H9 (cell line): ENCODE measurements around the gene CD300LD. TPM values are rescaled to one million over a fixed set of nuclear protein-coding genes. Genes with fewer than 3 reads are reported as not detected.

ENCODE experiments used
- DNase-seq: peaks from one replicate; pipeline ENCODE4 v3.0.0-alpha.2; 2017
- H2AFZ ChIP-seq: one replicate; pipeline ENCODE4 v1.6.1; 2013; ENCODE audit warnings: mild to moderate bottlenecking, low read length, control low read depth, moderate library complexity
- H2AK5ac ChIP-seq: 2 replicates; pipeline ENCODE4 v1.6.1; 2013; ENCODE audit warnings: low read length, control low read depth, mixed read lengths; ENCODE audit not compliant: insufficient read length
- H2BK120ac ChIP-seq: one replicate; pipeline ENCODE4 v1.6.1; 2013; ENCODE audit warnings: low read depth, mild to moderate bottlenecking, low read length, control low read depth, inconsistent platforms; ENCODE audit not compliant: poor library complexity, severe bottlenecking
- H2BK12ac ChIP-seq: 2 replicates; pipeline ENCODE4 v1.6.1; 2013; ENCODE audit warnings: low read length, control low read depth, mixed read lengths, low read depth; ENCODE audit not compliant: insufficient read length
- H2BK15ac ChIP-seq: 2 replicates; pipeline ENCODE4 v1.6.1; 2013; ENCODE audit warnings: low read depth, low read length, control low read depth
- H2BK20ac ChIP-seq: one replicate; pipeline ENCODE4 v1.6.1; 2013; ENCODE audit warnings: low read depth, mild to moderate bottlenecking, low read length, control low read depth, inconsistent platforms; ENCODE audit not compliant: poor library complexity, severe bottlenecking
- H2BK5ac ChIP-seq: 2 replicates; pipeline ENCODE4 v1.6.1; 2013; ENCODE audit warnings: low read length, control low read depth, mixed read lengths; ENCODE audit not compliant: insufficient read length
- H3K14ac ChIP-seq: 2 replicates; pipeline ENCODE4 v1.6.1; 2013; ENCODE audit warnings: low read length, control low read depth; ENCODE audit not compliant: insufficient read depth
- H3K18ac ChIP-seq: 2 replicates; pipeline ENCODE4 v1.6.1; 2013; ENCODE audit warnings: low read depth, mild to moderate bottlenecking, mixed read lengths, low read length, control low read depth; ENCODE audit not compliant: insufficient read length
- H3K23ac ChIP-seq: 2 replicates; pipeline ENCODE4 v1.6.1; 2013; ENCODE audit warnings: low read length, control low read depth, mixed read lengths, low read depth; ENCODE audit not compliant: insufficient read length
- H3K23me2 ChIP-seq: 2 replicates; pipeline ENCODE4 v1.6.1; 2013; ENCODE audit warnings: low read depth, mild to moderate bottlenecking, mixed read lengths, low read length, control low read depth; ENCODE audit not compliant: insufficient read length, poor library complexity, severe bottlenecking
- H3K27ac ChIP-seq: 2 replicates; pipeline ENCODE4 v1.5.1; 2013; ENCODE audit warnings: low read length, control low read depth, mixed read lengths, low read depth; ENCODE audit not compliant: insufficient read length
- H3K27me3 ChIP-seq: 2 replicates; pipeline ENCODE4 v1.6.1; 2013; ENCODE audit warnings: low read length, control low read depth, inconsistent platforms; ENCODE audit not compliant: insufficient read depth
- H3K4ac ChIP-seq: 2 replicates; pipeline ENCODE4 v1.6.1; 2013; ENCODE audit warnings: low read depth, mild to moderate bottlenecking, control low read depth, inconsistent platforms, low read length, moderate library complexity
- H3K4me1 ChIP-seq: 2 replicates; pipeline ENCODE4 v1.6.1; 2013; ENCODE audit warnings: low read length, control low read depth, inconsistent platforms; ENCODE audit not compliant: insufficient read depth
- H3K4me2 ChIP-seq: 2 replicates; pipeline ENCODE4 v1.6.1; 2013; ENCODE audit warnings: low read length, control low read depth, mixed read lengths; ENCODE audit not compliant: insufficient read length, insufficient read depth
- H3K56ac ChIP-seq: 2 replicates; pipeline ENCODE4 v1.6.1; 2013; ENCODE audit warnings: low read depth, mild to moderate bottlenecking, mixed read lengths, low read length, control low read depth; ENCODE audit not compliant: insufficient read length
- H3K79me1 ChIP-seq: 2 replicates; pipeline ENCODE4 v1.6.1; 2013; ENCODE audit warnings: low read depth, mild to moderate bottlenecking, moderate library complexity, low read length, control low read depth, inconsistent platforms; ENCODE audit not compliant: insufficient read depth, poor library complexity, severe bottlenecking
- H3K79me2 ChIP-seq: 2 replicates; pipeline ENCODE4 v1.6.1; 2013; ENCODE audit warnings: low read length, control low read depth, inconsistent platforms; ENCODE audit not compliant: insufficient read depth
- H3K9ac ChIP-seq: 2 replicates; pipeline ENCODE4 v1.6.1; 2013; ENCODE audit warnings: low read length, control low read depth, mixed read lengths; ENCODE audit not compliant: insufficient read length; ENCODE audit errors: extremely low read depth
- H3K9me3 ChIP-seq: one replicate; pipeline ENCODE4 v1.6.1; 2013; ENCODE audit warnings: low read depth, low read length, inconsistent platforms; ENCODE audit not compliant: control insufficient read depth
- H3T11ph ChIP-seq: one replicate; pipeline ENCODE4 v1.6.1; 2013; ENCODE audit warnings: mild to moderate bottlenecking, low read length, control low read depth, inconsistent platforms
- H4K20me1 ChIP-seq: one replicate; pipeline ENCODE4 v1.6.1; 2013; ENCODE audit not compliant: control insufficient read depth, insufficient read length, insufficient read depth
- H4K5ac ChIP-seq: 2 replicates; pipeline ENCODE4 v1.6.1; 2013; ENCODE audit warnings: low read depth, mild to moderate bottlenecking, mixed read lengths, low read length, control low read depth; ENCODE audit not compliant: insufficient read length
- H4K8ac ChIP-seq: replicated peaks from 2 replicates; pipeline ENCODE4 v1.6.1; 2013; ENCODE audit warnings: low read length, control low read depth, mixed read lengths, low read depth; ENCODE audit not compliant: insufficient read length
- H4K91ac ChIP-seq: 2 replicates; pipeline ENCODE4 v1.6.1; 2013; ENCODE audit warnings: low read depth, mild to moderate bottlenecking, moderate library complexity, mixed read lengths, low read length, control low read depth; ENCODE audit not compliant: insufficient read length
- H3K27ac Mint-ChIP-seq, 3 experiments: 2 replicates in 2 of 3; 3 replicates in 1 of 3; pipeline ENCODE4 v1.8.0; 2020 to 2021; ENCODE audit warnings: mixed read lengths in 3 of 3, mild to moderate bottlenecking in 1 of 3, moderate library complexity in 1 of 3
- H3K27me3 Mint-ChIP-seq: 2 replicates; pipeline ENCODE4 v1.8.0; 2021; ENCODE audit warnings: low read depth, mild to moderate bottlenecking, moderate library complexity, mixed read lengths
- H3K36me3 Mint-ChIP-seq, 3 experiments: 2 replicates in 2 of 3; 3 replicates in 1 of 3; pipeline ENCODE4 v1.8.0; 2020 to 2021; ENCODE audit warnings: low read depth in 3 of 3, mixed read lengths in 3 of 3; ENCODE audit not compliant: insufficient read depth in 1 of 3
- H3K4me1 Mint-ChIP-seq, 2 experiments: 2 replicates each; pipeline ENCODE4 v1.8.0; 2020; ENCODE audit warnings: mixed read lengths in 2 of 2
- H3K4me3 Mint-ChIP-seq, 2 experiments: 2 replicates in 1 of 2; 3 replicates in 1 of 2; pipeline ENCODE4 v1.8.0; 2020 to 2021; ENCODE audit warnings: mild to moderate bottlenecking in 2 of 2, mixed read lengths in 2 of 2, moderate library complexity in 1 of 2
- H3K9me3 Mint-ChIP-seq, 2 experiments: 2 replicates in 1 of 2; 3 replicates in 1 of 2; pipeline ENCODE4 v1.8.0; 2020; ENCODE audit warnings: mild to moderate bottlenecking in 2 of 2, mixed read lengths in 2 of 2, moderate library complexity in 1 of 2
- WGBS: extraction: QIAGEN DNeasy Blood & Tissue Kit; methylation state at CpG from one replicate; pipeline ENCODE4 v1.1.7; 2013; ENCODE audit warnings: missing lambda C conversion rate, low lambda C conversion rate, mixed read lengths; ENCODE audit not compliant: insufficient read length; ENCODE audit errors: extremely low coverage; 5-methylcytosine and 5-hydroxymethylcytosine counted together
- total RNA-seq: library from RNA; stranded (reverse); gene quantifications from 2 replicates; pipeline ENCODE4 v1.2.1, GENCODE V29; 2021
- TF ChIP-seq, protein P1 (sequence below): fragments of 200-600 bp; sonication (generic); conservative IDR thresholded peaks from 3 replicates; pipeline ENCODE4 v1.8.0; 2021; ENCODE audit warnings: antibody characterized with exemption, mild to moderate bottlenecking

CD300LD gene
- total RNA-seq, 1 experiment from 2014 or later, result not detected

DNA sequence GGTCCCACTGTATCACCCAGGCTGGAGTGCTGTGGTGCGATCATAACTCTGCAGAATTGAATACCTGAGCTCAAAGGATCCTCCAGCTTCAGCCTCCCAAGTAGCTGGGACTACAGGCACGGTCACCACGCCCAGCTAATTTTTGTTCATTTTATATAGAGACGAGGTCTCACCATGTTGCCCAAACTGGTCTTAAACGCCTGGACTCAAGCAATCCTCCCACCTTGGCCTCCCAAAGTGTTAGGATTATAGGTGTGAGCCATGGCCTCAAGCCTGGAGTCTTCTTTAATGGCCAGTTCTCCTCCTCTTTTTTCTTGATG lies 61.3 kb downstream of the CD300LD start:
- DNase-seq, result no peak
- no peak overlapping the region for H3K9ac ChIP-seq
- no peak overlapping the region for H3K27ac Mint-ChIP-seq
- H3K14ac ChIP-seq, result no peak overlapping the region
- no CpG with 5 or more reads among the region's 5 CpGs for WGBS
- no peak overlapping the region for H2BK12ac ChIP-seq
- no peak overlapping the region for H4K91ac ChIP-seq
- H2BK120ac ChIP-seq, result no peak overlapping the region
- H2BK20ac ChIP-seq, result no peak overlapping the region
- TF ChIP-seq, protein P1, sequence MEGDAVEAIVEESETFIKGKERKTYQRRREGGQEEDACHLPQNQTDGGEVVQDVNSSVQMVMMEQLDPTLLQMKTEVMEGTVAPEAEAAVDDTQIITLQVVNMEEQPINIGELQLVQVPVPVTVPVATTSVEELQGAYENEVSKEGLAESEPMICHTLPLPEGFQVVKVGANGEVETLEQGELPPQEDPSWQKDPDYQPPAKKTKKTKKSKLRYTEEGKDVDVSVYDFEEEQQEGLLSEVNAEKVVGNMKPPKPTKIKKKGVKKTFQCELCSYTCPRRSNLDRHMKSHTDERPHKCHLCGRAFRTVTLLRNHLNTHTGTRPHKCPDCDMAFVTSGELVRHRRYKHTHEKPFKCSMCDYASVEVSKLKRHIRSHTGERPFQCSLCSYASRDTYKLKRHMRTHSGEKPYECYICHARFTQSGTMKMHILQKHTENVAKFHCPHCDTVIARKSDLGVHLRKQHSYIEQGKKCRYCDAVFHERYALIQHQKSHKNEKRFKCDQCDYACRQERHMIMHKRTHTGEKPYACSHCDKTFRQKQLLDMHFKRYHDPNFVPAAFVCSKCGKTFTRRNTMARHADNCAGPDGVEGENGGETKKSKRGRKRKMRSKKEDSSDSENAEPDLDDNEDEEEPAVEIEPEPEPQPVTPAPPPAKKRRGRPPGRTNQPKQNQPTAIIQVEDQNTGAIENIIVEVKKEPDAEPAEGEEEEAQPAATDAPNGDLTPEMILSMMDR, result no peak
- H2BK15ac ChIP-seq, result no peak overlapping the region
- H3K4me2 ChIP-seq, result no peak overlapping the region
- H3K27ac ChIP-seq, result no peak overlapping the region
- H3K27me3 Mint-ChIP-seq, result peaks cover 55% of the 10 kb centered on the region
- no peak overlapping the region for H3K4me3 Mint-ChIP-seq
- H3K56ac ChIP-seq, result no peak overlapping the region
- H2BK5ac ChIP-seq, result no peak overlapping the region
- no peak overlapping the region for H3K23ac ChIP-seq
- no peaks in the 10 kb centered on the region for H4K20me1 ChIP-seq
- H3K9me3 ChIP-seq, result no peaks in the 10 kb centered on the region
- no peaks in the 10 kb centered on the region; a peak in 2 of 5 replicates for H3K9me3 Mint-ChIP-seq
- H3K27me3 ChIP-seq, result no peaks in the 10 kb centered on the region; the same call in 1 of the 2 replicates
- H3K4me1 Mint-ChIP-seq, result peaks cover 8 to 10% of the 10 kb centered on the region in 2 experiments
- H3K4ac ChIP-seq, result no peak overlapping the region
- H4K8ac ChIP-seq, result no peak overlapping the region
- peaks cover 2% of the 10 kb centered on the region for H3K4me1 ChIP-seq
- H3K79me2 ChIP-seq, result no peaks in the 10 kb centered on the region
- H3K23me2 ChIP-seq, result no peaks in the 10 kb centered on the region
- no peak overlapping the region for H2AFZ ChIP-seq
- H3K18ac ChIP-seq, result no peak overlapping the region
- H3K79me1 ChIP-seq, result no peaks in the 10 kb centered on the region
- H4K5ac ChIP-seq, result no peak overlapping the region
- no peak overlapping the region for H2AK5ac ChIP-seq
- H3K36me3 Mint-ChIP-seq, result no peaks in the 10 kb centered on the region; a peak in 2 of 7 replicates
- H3T11ph ChIP-seq, result no peak overlapping the region

Other genes with a start within 250 kb of the CD300LD start
- 0.31 and 0.33 TPM in 2 replicates for gene BTBD17, start 230.4 kb downstream of the CD300LD start, total RNA-seq
- gene GPR142, start 224.8 kb downstream of the CD300LD start, total RNA-seq, result 0.33 TPM in 1 of 2 replicates, not detected in the other
- gene GPRC5C, start 160.2 kb downstream of the CD300LD start, total RNA-seq, result 15.2 and 15.5 TPM in 2 replicates
- gene CD300A, start 125.6 kb downstream of the CD300LD start, total RNA-seq, result not detected in 2 replicates
- not detected in 2 replicates for gene CD300LB, start 60.8 kb downstream of the CD300LD start, total RNA-seq
- not detected in 2 replicates for gene CD300C, start 46.2 kb downstream of the CD300LD start, total RNA-seq
- gene CD300H, start 24.8 kb downstream of the CD300LD start, total RNA-seq, result not detected in 2 replicates
- not detected in 2 replicates for gene CD300E, start 31.5 kb upstream of the CD300LD start, total RNA-seq
- gene CD300LF, start 120.6 kb upstream of the CD300LD start, total RNA-seq, result not detected in 2 replicates
- 2.5 and 3.6 TPM in 2 replicates for gene RAB37, start 145.0 kb upstream of the CD300LD start, total RNA-seq
- 74.4 and 78.7 TPM in 2 replicates for gene NHERF1, start 156.3 kb upstream of the CD300LD start, total RNA-seq
- gene NAT9, start 184.1 kb upstream of the CD300LD start, total RNA-seq, result 53.5 and 63.5 TPM in 2 replicates